Activated T-helper 2 cell treated with anti-CD3 and anti-CD28 coated beads, Interferon-gamma antibody, Interleukin-2, Interleukin-4, amounts not matched to agents 10 μg/mL and 5 μg/mL and 100 μg/mL, durations not matched to agents 14 hours and 24 hours and 36 hours (primary cell): ENCODE measurements around the gene COPZ1. TPM values are rescaled to one million over a fixed set of nuclear protein-coding genes. Genes with fewer than 3 reads are reported as not detected.

Source experiments
- DNase-seq: peaks from one replicate; pipeline ENCODE4 v3.0.0; 2021; ENCODE audit warnings: low spot score
- H3K27ac Mint-ChIP-seq: one replicate; pipeline ENCODE4 v1.8.0; 2021; ENCODE audit warnings: mixed read lengths
- H3K27me3 Mint-ChIP-seq: one replicate; pipeline ENCODE4 v1.8.0; 2021; ENCODE audit warnings: low read depth, mixed read lengths
- H3K36me3 Mint-ChIP-seq: one replicate; pipeline ENCODE4 v1.8.0; 2021; ENCODE audit warnings: low read depth, mixed read lengths
- H3K4me1 Mint-ChIP-seq: one replicate; pipeline ENCODE4 v1.8.0; 2021; ENCODE audit warnings: low read depth, mixed read lengths
- H3K4me3 Mint-ChIP-seq: one replicate; pipeline ENCODE4 v1.8.0; 2021; ENCODE audit warnings: low read depth, mild to moderate bottlenecking, moderate library complexity, mixed read lengths
- H3K9me3 Mint-ChIP-seq: one replicate; pipeline ENCODE4 v1.8.0; 2021; ENCODE audit warnings: mixed read lengths
- intact Hi-C: fragments of 100-400 bp; cut with micrococcal nuclease; formaldehyde crosslinking; loops from one replicate; pipeline ENCODE4 v1.15.1; 2023
- total RNA-seq: library from RNA; stranded (reverse); gene quantifications from 2 replicates; pipeline ENCODE4 v1.2.3, GENCODE V29; 2022

COPZ1 gene
- total RNA-seq, 1 donor from 2014 or later: 109 TPM

DNA sequence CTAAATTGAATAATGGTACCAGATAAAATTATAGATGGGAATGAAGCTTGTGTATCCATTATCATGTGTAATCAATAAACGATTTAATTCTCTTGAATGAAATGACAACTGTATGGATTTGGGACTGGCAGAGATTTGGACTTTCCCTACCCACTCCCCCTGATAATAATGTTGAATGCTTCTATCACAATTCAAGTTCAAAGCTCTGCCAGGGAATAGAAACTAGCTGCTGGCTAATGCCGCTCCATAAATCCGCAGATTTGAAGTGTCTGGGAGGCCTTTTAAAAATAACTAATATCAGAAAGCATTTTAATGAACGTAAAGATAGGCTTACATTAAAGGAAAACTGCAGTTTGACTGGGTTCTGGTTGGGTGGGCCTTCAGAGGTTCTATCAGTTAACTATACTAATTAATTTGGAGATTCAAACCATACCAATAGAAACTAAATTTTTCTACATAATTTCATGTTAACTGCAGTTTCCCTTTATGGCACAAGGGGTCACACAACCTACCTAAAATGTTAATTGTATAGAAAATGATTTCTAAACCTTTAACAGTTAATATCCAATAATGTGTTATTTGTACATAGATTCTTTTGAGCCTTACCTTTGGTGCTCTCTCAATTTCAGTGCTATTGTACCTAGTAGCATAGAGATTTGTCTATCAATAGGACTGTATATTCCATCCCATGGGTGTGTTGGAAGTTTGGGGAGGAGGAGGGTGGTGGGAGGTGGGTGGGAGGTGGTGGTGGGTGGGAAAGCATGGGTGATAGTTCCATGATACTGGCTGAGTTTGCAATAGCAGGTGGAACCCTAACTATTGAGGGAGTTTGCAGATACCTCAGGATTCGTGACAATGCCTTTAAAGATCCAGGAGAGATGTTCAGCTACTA lies 39.5 kb upstream of the COPZ1 start:
- peak overlapping the region; percentile 70 for H3K27ac Mint-ChIP-seq
- no peaks in the 10 kb centered on the region for H3K36me3 Mint-ChIP-seq
- peaks cover 34% of the 10 kb centered on the region for H3K4me1 Mint-ChIP-seq
- H3K27me3 Mint-ChIP-seq: no peaks in the 10 kb centered on the region
- intact Hi-C loops: no loop called here
- H3K4me3 Mint-ChIP-seq: peak overlapping the region; percentile 58
- H3K9me3 Mint-ChIP-seq: no peaks in the 10 kb centered on the region
- DNase-seq: no peak

DNA sequence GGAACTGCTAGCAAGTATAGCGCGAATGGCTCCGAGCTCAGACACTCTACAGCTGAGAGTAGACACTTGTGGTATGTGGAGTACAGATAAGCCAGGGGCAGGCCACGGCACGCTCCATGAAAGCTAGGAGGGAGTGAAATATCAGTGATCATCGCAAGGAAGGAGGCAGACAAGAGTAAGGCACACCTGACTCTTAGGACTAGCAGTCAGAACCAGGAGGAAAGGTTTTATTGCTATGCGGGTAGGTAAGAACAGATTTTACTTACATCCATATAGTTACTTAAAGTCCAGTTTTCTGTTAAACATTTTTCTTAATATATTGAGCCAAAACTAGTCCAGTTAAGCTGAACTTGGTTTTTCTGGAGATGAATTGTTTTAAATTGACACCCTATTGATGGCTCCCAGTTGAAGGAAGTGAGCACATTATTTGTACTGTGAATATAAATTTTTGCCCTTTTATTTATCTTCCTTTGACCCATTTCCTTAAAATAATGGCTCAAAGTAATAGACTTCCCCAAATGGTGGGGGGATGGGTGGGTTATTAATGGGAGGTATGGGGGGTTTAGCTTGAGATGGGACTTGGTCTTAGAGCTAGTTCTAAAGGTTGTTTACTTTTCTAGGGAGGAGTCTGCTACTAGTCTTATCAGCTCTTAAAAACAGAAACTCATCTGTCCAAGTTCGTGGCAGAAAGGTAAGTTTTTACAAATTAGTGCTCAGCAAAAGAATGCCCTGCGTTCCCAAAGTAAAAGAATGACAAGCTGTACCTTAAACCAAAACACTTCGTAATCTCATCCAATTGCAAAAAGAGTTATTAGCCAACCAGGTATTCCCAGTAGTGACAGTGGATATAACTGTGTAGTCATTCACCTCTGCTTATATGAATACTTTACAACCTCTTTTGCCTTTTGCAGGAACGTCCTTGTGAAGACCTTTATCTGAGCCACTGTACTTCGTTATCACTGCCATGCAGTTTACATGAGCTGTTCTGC lies 38.6 kb upstream of the COPZ1 start:
- Mint-ChIP-seq H3K27me3 (no peaks in the 10 kb centered on the region), H3K4me1 (peaks cover 34% of the 10 kb centered on the region), H3K36me3 (no peaks in the 10 kb centered on the region), H3K4me3 (peak overlapping the region; percentile 58), H3K27ac (peak overlapping the region; percentile 70), H3K9me3 (no peaks in the 10 kb centered on the region)
- no peak for DNase-seq
- intact Hi-C loops: no loop called here

DNA sequence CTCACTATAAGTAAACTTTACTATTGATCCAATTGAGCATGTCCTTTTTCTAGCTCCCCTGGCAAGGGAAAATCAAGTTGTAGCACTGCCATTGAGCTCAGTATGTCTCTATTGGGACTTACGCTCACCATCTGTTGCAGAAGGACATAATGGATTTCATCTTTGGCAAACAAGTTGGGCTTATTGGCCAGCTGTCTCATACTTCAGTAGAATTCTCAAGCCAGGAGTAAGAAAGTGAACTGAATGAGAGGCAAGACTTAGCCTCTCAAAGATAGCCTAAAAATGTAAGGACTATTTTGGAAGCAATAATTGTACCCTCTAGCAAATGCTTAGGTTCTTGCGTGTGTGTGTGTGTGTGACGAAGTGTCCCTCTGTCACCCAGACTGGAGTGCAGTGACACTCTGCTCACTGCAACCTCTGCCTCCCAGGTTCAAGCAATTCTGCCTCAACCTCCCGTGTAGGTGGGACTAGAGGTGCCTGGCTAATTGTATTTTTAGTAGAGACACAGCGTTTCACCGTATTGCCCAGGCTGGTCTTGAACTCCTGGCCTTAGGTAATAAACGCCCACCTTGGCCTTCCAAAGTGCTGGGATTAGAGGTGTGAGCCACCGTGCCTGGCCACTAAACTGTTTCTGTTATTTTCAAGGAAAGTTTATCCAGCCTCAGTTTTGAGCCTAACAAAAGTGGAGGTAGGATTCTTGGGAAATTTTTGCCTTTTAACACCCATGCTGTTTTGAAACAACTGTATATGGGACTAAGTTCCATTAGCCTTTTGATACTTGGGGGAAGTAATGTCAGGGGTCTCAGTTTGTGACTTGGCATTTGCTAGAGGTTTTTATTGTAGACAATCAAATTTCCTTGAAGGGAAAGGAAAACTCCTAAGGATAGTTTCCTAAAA lies 37.4 kb upstream of the COPZ1 start:
- Mint-ChIP-seq H3K36me3 (no peaks in the 10 kb centered on the region), H3K4me3 (no peak overlapping the region), H3K27ac (no peak overlapping the region), H3K27me3 (no peaks in the 10 kb centered on the region), H3K9me3 (no peaks in the 10 kb centered on the region), H3K4me1 (peaks cover 32% of the 10 kb centered on the region)
- no peak for DNase-seq
- intact Hi-C loops: no loop called here

DNA sequence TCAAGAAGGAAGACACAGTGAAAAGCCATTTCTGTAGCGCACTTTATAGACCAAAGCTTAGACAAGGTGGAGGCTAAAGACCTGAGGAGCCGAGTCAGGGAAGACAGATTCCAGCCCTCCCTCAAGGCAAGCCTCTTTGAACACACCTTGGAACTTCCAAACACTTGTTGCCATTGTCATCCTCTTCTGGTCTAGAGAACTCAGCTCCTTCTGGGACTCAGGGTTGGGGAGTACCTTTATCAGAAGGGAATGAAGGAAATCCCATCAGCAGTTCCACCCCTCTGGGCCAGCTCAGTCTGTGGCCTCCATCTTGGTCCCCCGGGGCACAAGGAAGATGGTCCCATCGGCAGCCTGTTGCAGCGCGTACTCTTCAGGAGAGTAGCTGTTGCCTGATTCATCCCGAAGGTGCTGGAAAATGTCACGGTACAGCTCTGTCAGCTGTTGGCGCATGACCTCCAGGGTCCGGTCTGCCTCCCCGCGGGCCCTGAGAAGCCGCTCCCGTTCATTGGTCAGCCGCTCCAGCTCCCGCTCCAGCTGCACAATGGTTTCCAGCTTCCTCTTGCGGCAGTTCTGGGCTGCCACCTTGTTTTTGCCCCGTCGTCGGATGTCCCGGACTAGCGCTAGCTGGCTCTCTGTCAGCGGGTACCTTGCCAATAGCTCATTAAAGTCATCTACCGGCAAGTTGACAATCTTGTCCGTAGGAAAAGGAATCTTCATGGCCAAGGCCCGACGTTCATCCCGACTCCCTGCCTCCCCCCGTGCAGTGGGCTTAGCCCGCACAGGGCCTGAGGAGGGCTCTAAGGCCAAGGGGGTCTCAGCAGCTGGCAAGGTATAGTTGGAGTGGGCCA lies 32.6 kb upstream of the COPZ1 start:
- peaks cover 5% of the 10 kb centered on the region for H3K27me3 Mint-ChIP-seq
- no peaks in the 10 kb centered on the region for H3K36me3 Mint-ChIP-seq
- H3K27ac Mint-ChIP-seq: no peak overlapping the region
- intact Hi-C loops: loop anchor here (5.0 kb wide), 1 partner anchor 45 kb away; no protein-coding TSS in a partner anchor
- DNase-seq: no peak
- H3K4me3 Mint-ChIP-seq: no peak overlapping the region
- H3K9me3 Mint-ChIP-seq: no peaks in the 10 kb centered on the region
- H3K4me1 Mint-ChIP-seq: no peaks in the 10 kb centered on the region

DNA sequence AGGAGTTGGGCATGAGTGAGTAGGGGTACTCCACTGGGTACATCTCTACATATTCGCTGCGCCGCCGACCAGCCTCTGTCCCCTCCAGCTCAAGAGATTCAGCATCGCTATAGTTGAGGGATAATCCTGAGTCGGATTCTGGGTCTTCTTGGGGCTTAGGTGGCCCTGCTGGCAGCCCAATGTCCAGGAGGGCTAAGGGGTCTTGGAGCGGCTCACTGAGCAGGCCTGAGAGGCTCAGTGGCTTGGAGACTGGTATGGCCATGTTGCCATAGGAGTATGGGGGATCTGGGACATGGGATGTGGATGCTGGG lies 32.0 kb upstream of the COPZ1 start:
- H3K4me3 Mint-ChIP-seq: no peak overlapping the region
- H3K9me3 Mint-ChIP-seq: no peaks in the 10 kb centered on the region
- intact Hi-C loops: loop anchor here (5.0 kb wide), 1 partner anchor 44 kb away; no protein-coding TSS in a partner anchor
- peaks cover 8% of the 10 kb centered on the region for H3K27me3 Mint-ChIP-seq
- no peaks in the 10 kb centered on the region for H3K36me3 Mint-ChIP-seq
- no peak overlapping the region for H3K27ac Mint-ChIP-seq
- no peak for DNase-seq
- peaks cover 3% of the 10 kb centered on the region for H3K4me1 Mint-ChIP-seq

DNA sequence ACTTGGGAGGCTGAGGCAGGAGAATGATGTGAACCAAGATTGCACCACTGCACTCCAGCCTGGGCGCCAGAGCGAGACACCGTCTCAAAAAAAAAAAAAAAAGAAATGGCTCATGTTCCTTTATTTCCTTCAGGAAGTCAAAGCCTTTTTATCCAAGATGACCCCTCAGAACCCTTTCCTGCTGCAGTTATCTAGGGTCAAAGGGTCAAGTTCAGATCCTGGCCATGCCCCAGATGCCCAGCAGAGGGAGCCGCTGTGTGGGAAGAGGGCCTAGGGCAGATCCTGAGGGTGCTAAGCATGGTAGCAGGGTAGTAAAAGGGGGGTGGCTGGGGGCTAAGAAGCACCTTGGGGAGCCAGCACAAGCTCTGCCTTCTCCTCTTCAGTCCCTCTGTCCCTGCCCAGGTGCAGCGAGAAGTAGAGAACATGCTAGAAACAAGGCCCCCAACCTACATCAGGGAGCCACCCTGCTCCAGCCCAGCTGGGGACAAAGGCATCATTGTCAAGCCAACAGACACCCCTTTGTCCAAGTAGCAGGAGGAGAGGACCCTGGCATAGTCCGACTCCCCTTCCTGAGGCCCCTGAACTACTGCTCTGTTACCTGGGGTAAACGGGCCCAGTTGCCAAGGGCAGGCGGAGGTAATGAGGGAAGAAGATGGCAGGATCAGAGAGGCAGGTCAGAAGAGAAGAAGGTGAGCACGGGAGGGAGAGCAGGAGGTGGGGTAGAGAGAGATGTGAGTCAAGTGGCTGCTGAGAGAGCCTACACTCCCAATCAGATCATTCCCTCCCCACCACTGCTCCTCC lies 30.6 kb upstream of the COPZ1 start:
- no peaks in the 10 kb centered on the region for H3K9me3 Mint-ChIP-seq
- DNase-seq: peak; percentile 55
- peaks cover 4% of the 10 kb centered on the region for H3K4me1 Mint-ChIP-seq
- H3K36me3 Mint-ChIP-seq: no peaks in the 10 kb centered on the region
- no peak overlapping the region for H3K4me3 Mint-ChIP-seq
- H3K27ac Mint-ChIP-seq: no peak overlapping the region
- intact Hi-C loops: loop anchor here (1.0 to 5.0 kb wide), 4 partner anchors 30 to 74 kb away; partner anchors contain the start of gene COPZ1
- H3K27me3 Mint-ChIP-seq: peaks cover 18% of the 10 kb centered on the region

DNA sequence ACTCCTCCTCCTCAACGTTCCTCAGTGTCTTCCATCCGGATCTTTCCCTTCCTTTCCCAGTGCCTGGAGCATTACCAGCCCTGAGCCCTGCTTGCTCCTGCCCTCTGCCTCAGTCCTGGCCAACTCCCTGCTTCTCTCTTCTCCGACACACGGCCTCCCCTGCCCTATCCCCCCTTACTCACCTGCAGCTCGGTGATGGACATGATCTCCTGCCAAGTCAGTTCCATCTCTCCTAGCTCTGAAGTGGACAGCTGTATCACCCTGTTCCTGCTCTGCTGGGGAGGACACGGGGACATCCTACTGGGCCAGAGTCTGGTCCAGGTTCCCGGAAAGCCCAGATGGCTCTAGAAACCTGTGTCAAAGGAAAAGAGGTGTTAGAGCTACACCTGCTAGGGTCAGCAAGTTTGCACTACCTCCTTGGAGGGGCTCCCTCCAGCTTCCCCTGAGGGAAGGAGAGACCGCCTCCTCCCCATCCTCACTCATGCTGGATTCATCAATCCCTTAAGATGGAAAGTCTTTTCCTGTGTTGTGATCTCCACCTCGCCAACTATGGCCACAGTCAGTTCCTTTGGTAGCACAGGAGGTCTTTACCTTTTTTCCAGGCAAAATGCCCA lies 29.9 kb upstream of the COPZ1 start:
- no peaks in the 10 kb centered on the region for H3K36me3 Mint-ChIP-seq
- H3K27ac Mint-ChIP-seq: no peak overlapping the region
- peaks cover 25% of the 10 kb centered on the region for H3K27me3 Mint-ChIP-seq
- intact Hi-C loops: loop anchor here (1.0 to 5.0 kb wide), 4 partner anchors 30 to 73 kb away; partner anchors contain the start of gene COPZ1
- peaks cover 4% of the 10 kb centered on the region for H3K4me1 Mint-ChIP-seq
- DNase-seq: no peak
- no peak overlapping the region for H3K4me3 Mint-ChIP-seq
- no peaks in the 10 kb centered on the region for H3K9me3 Mint-ChIP-seq

DNA sequence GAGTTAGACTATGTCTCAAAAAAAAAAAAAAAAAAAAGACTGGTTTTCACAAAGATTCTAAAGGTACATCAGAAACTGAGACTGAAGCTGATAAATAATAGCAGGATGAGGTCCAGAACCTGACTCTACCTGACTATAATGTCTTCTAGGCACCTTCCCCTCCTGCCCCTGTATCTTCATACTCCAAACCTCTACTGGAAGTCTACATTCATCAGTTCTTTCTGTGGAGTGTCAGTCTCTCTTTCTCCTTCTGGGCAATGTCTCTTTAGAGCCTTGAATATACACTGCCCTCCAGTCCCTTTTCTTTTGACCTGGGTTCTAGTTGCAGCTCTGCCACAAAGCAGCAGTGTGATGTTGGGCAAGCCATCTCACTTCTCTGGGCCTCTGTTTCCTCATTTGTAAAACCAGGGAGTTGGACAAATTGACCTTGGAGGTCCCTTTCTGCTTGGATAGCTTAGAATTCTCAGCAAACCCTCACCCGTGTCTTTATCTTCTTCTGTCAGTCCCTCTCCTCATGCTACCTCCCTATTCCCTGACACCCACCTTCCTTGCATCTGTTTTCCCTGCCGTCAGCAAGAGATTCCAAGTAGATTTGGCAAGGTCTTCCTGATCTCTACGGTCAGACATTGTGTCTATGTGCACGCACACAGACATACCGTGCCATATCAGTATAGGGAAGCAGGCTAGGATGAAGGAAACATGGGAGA lies 28.4 kb upstream of the COPZ1 start:
- DNase-seq: no peak
- Mint-ChIP-seq H3K36me3 (no peaks in the 10 kb centered on the region), H3K27ac (no peak overlapping the region), H3K4me3 (no peak overlapping the region), H3K4me1 (peaks cover 7% of the 10 kb centered on the region), H3K27me3 (peaks cover 40% of the 10 kb centered on the region), H3K9me3 (no peaks in the 10 kb centered on the region)
- intact Hi-C loops: no loop called here

DNA sequence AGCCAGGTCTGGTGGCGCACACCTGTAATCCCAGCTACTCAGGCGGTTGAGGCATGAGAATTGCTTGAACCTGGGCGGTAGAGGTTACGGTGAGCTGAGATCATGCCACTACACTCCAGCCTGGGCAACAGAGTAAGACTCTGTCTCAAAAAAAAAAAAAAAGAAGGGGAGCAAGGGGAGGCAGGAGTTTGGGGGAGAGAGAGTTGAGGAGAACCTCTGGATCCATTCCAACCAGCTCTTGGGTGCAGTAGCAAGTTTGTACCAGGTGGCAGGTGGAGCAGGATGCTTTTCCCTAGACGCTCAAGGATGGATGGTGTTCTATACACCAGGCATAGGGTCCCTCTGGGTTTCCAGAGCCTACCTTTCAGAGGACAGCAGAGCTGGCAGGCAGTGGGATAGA lies 26.0 kb upstream of the COPZ1 start:
- H3K27ac Mint-ChIP-seq: no peak overlapping the region
- peaks cover 10% of the 10 kb centered on the region for H3K4me1 Mint-ChIP-seq
- H3K9me3 Mint-ChIP-seq: no peaks in the 10 kb centered on the region
- no peak for DNase-seq
- intact Hi-C loops: no loop called here
- peaks cover 60% of the 10 kb centered on the region for H3K27me3 Mint-ChIP-seq
- no peaks in the 10 kb centered on the region for H3K36me3 Mint-ChIP-seq
- H3K4me3 Mint-ChIP-seq: no peak overlapping the region

DNA sequence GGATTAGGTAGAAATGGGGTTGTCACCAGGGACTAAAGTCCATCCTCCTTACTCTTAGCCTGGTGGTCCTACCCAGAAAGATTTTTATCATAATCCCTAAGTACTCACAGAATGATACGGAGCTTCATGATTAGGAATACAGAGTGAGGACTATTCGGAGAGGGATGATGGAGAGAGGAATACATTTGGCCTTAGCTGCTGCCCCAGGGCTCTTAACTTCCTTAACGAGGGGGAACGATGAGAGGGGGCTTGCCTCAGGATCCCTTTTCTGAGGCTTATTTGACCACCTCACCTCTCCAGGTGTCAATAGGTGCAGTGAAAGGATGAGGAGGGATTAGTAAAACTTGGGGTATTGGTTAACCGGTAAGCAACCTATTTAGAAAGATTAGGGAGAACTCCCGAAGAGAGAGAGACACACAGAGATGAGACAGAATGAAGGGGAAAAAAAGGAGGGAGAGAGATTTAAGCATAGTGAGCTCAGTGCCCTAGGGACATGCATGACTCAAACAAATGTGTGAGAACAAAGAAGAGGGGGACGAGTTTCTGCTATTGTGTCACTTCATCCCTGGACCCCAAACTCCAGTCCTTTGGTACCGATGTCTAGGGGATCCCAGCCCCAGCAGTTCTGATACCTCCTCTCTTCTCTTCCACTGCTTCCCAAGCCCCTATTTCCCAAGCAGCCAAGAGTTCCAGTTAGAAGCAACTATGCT lies 25.3 kb upstream of the COPZ1 start:
- intact Hi-C loops: no loop called here

More for the DNA sequence above, 25.3 kb upstream of the COPZ1 start:
- no peak for DNase-seq
- H3K36me3 Mint-ChIP-seq: no peaks in the 10 kb centered on the region
- no peaks in the 10 kb centered on the region for H3K9me3 Mint-ChIP-seq
- no peak overlapping the region for H3K4me3 Mint-ChIP-seq
- peaks cover 66% of the 10 kb centered on the region for H3K27me3 Mint-ChIP-seq
- no peak overlapping the region for H3K27ac Mint-ChIP-seq
- peaks cover 17% of the 10 kb centered on the region for H3K4me1 Mint-ChIP-seq
